CD4-positive, alpha-beta T cell (primary cell): Measurements from ENCODE around the gene JDP2. TPM values are rescaled to one million over a fixed set of nuclear protein-coding genes. Genes with fewer than 3 reads are reported as not detected.

Experiments used
- ATAC-seq: fragments of 200-7000 bp; cut with Tn5 transposase; one replicate; pipeline ENCODE4 v1.10.0; 2022; ENCODE audit warnings: mild to moderate bottlenecking; ENCODE audit not compliant: poor library complexity
- CTCF ChIA-PET: fragments of 350-600 bp; sonication (Branson Sonifier 250); formaldehyde crosslinking; loops from one replicate; lab custom pipeline; 2021; ENCODE audit warnings: antibody characterized with exemption, inconsistent platforms; lab: Charles Lee
- POLR2A ChIA-PET: fragments of 350-600 bp; sonication (Branson Sonifier 250); formaldehyde crosslinking; loops from one replicate; lab custom pipeline; 2021; ENCODE audit warnings: antibody characterized with exemption, inconsistent platforms; lab: Charles Lee
- DNase-seq, 14 experiments: peaks; one replicate each; pipeline ENCODE4 v3.0.0-alpha.2; 2013 to 2020; ENCODE audit warnings: mixed read lengths in 2 of 14
- H3K27ac ChIP-seq, 2 donors: one replicate each; pipeline versions ENCODE4 v1.5.1 to v1.7.0; 2013; ENCODE audit warnings: low read length in 2 of 2, low read depth in 1 of 2, mild to moderate bottlenecking in 1 of 2
- H3K27me3 ChIP-seq, 2 experiments: 1 replicate in 1 of 2; 2 replicates in 1 of 2; pipeline versions ENCODE4 v1.6.1 to v1.7.0; 2013; ENCODE audit warnings: low read length in 2 of 2, control low read depth in 1 of 2, mild to moderate bottlenecking in 1 of 2, moderate library complexity in 1 of 2; ENCODE audit not compliant: insufficient read depth in 2 of 2, control insufficient read depth in 1 of 2
- H3K36me3 ChIP-seq: one replicate; pipeline ENCODE4 v1.6.1; 2013; ENCODE audit warnings: low read length, control low read depth; ENCODE audit not compliant: insufficient read depth
- H3K4me1 ChIP-seq: one replicate; pipeline ENCODE4 v1.6.1; 2013; ENCODE audit warnings: low read length, control low read depth; ENCODE audit not compliant: insufficient read depth
- H3K4me3 ChIP-seq: one replicate; pipeline ENCODE4 v1.5.1; 2013; ENCODE audit warnings: mild to moderate bottlenecking, low read length, moderate library complexity
- H3K9me3 ChIP-seq, 2 experiments: 1 replicate in 1 of 2; 2 replicates in 1 of 2; pipeline versions ENCODE4 v1.6.1 to v1.7.0; 2013; ENCODE audit warnings: low read length in 2 of 2, mild to moderate bottlenecking in 2 of 2, control low read depth in 1 of 2, moderate library complexity in 1 of 2; ENCODE audit not compliant: control insufficient read depth in 1 of 2, insufficient read depth in 1 of 2
- H3K27ac Mint-ChIP-seq: one replicate; pipeline ENCODE4 v1.8.0; 2020; ENCODE audit warnings: mixed read lengths
- H3K27me3 Mint-ChIP-seq: one replicate; pipeline ENCODE4 v1.8.0; 2021; ENCODE audit warnings: mixed read lengths
- H3K36me3 Mint-ChIP-seq: one replicate; pipeline ENCODE4 v1.8.0; 2021; ENCODE audit warnings: low read depth, mixed read lengths
- H3K4me1 Mint-ChIP-seq: one replicate; pipeline ENCODE4 v1.8.0; 2021; ENCODE audit warnings: low read depth, mixed read lengths
- H3K4me3 Mint-ChIP-seq: one replicate; pipeline ENCODE4 v1.8.0; 2020; ENCODE audit warnings: mild to moderate bottlenecking, mixed read lengths
- H3K9me3 Mint-ChIP-seq: one replicate; pipeline ENCODE4 v1.8.0; 2020; ENCODE audit warnings: mixed read lengths
- intact Hi-C, 2 experiments: fragments of 100-400 bp; cut with DNase I in 1 of 2; cut with micrococcal nuclease in 1 of 2; formaldehyde crosslinking; loops; one replicate each; pipeline versions ENCODE4 v1.15.1 to v1.9.0; 2023 to 2025; cut with DNase I, micrococcal nuclease
- total RNA-seq, 174 experiments: library from RNA in 2 of 174; stranded (reverse) in 2 of 174; gene quantifications; one replicate each; pipeline ENCODE4 v1.2.3 and lab custom pipeline; 2021 to 2026
- TF ChIP-seq, protein P1 (sequence below): fragments of 200-600 bp; IDR thresholded peaks from one replicate; pipeline ENCODE4 v1.8.0; 2022; ENCODE audit warnings: antibody characterized with exemption, mild to moderate bottlenecking

Gene JDP2
- total RNA-seq, 2 experiments from 2014 or later: 1.1 to 1.2 TPM

DNA sequence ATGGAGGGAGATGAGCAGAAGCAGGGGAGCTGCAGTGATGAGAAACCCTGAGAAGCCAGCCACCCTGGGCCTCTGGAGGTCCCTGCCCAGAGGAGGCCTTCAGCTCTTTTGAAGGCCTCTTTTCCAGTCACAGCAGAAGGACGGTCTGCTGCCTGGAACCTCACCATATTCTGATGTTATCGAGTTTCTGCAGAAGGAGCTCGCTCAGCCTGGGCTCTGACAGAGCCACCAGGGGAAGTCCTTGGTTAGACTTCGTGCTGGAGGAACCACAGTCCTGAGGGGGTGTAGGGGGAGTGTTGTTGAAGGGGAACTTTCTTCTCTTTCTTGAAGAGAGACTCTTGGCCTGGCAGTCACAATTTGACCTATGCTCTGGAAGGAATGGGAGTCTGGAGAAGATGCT lies 69.4 kb downstream of the JDP2 start:
- H3K27ac ChIP-seq: no peak overlapping the region
- TF ChIP-seq, protein P1, sequence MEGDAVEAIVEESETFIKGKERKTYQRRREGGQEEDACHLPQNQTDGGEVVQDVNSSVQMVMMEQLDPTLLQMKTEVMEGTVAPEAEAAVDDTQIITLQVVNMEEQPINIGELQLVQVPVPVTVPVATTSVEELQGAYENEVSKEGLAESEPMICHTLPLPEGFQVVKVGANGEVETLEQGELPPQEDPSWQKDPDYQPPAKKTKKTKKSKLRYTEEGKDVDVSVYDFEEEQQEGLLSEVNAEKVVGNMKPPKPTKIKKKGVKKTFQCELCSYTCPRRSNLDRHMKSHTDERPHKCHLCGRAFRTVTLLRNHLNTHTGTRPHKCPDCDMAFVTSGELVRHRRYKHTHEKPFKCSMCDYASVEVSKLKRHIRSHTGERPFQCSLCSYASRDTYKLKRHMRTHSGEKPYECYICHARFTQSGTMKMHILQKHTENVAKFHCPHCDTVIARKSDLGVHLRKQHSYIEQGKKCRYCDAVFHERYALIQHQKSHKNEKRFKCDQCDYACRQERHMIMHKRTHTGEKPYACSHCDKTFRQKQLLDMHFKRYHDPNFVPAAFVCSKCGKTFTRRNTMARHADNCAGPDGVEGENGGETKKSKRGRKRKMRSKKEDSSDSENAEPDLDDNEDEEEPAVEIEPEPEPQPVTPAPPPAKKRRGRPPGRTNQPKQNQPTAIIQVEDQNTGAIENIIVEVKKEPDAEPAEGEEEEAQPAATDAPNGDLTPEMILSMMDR: no peak

DNA sequence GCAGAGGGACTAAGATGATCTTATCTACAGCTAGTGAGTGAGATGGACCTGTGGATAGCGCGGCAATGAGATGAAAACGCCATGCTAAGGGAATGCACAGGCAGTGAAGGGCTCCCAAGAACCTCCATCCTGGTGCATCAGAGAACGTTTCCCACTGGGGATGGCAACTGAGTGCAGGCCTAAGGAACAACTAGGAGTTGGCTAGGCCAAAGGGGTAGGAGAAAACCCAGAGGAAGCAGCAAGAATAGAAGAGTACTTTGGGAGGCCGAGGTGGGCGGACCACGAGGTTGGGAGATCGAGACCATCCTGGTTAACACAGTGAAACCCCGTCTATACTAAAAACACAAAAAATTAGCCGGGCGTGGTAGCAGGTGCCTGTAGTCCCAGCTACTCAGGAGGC lies 69.9 kb downstream of the JDP2 start:
- DNase-seq: no peak
- no peak overlapping the region for H3K27ac Mint-ChIP-seq
- CTCF ChIA-PET: no interaction called here
- Histone ChIP-seq H3K27ac (no peak overlapping the region), H3K27me3 (no peaks in the 10 kb centered on the region), H3K4me3 (no peak overlapping the region), H3K4me1 (no peaks in the 10 kb centered on the region), H3K36me3 (no peaks in the 10 kb centered on the region), H3K9me3 (no peaks in the 10 kb centered on the region)
- TF ChIP-seq, protein P1: no peak
- no peak for ATAC-seq
- H3K4me1 Mint-ChIP-seq: peaks cover 11% of the 10 kb centered on the region
- H3K27me3 Mint-ChIP-seq: no peaks in the 10 kb centered on the region
- H3K36me3 Mint-ChIP-seq: no peaks in the 10 kb centered on the region
- intact Hi-C loops: no loop called here
- H3K4me3 Mint-ChIP-seq: no peak overlapping the region
- POLR2A ChIA-PET: no interaction called here
- no peaks in the 10 kb centered on the region for H3K9me3 Mint-ChIP-seq

More for the DNA sequence above, 69.4 kb downstream of the JDP2 start:
- no peaks in the 10 kb centered on the region for H3K27me3 Mint-ChIP-seq
- ChIA-PET CTCF (no interaction called here), POLR2A (interaction anchor here (1.0 to 1.2 kb wide), 2 partner anchors 22 to 160 kb away, joined by 3 to 4 read pairs; no protein-coding TSS in a partner anchor)
- DNase-seq (peak in 2 of 14 experiments; percentile 20 to 41), ATAC-seq (no peak)
- H3K4me1 Mint-ChIP-seq: peaks cover 11% of the 10 kb centered on the region
- H3K4me3 Mint-ChIP-seq: no peak overlapping the region
- intact Hi-C loops: no loop called here
- Histone ChIP-seq H3K4me1 (no peaks in the 10 kb centered on the region), H3K27me3 (no peaks in the 10 kb centered on the region), H3K9me3 (no peaks in the 10 kb centered on the region), H3K36me3 (no peaks in the 10 kb centered on the region), H3K4me3 (no peak overlapping the region)
- no peaks in the 10 kb centered on the region for H3K9me3 Mint-ChIP-seq
- H3K27ac Mint-ChIP-seq: no peak overlapping the region
- H3K36me3 Mint-ChIP-seq: no peaks in the 10 kb centered on the region

DNA sequence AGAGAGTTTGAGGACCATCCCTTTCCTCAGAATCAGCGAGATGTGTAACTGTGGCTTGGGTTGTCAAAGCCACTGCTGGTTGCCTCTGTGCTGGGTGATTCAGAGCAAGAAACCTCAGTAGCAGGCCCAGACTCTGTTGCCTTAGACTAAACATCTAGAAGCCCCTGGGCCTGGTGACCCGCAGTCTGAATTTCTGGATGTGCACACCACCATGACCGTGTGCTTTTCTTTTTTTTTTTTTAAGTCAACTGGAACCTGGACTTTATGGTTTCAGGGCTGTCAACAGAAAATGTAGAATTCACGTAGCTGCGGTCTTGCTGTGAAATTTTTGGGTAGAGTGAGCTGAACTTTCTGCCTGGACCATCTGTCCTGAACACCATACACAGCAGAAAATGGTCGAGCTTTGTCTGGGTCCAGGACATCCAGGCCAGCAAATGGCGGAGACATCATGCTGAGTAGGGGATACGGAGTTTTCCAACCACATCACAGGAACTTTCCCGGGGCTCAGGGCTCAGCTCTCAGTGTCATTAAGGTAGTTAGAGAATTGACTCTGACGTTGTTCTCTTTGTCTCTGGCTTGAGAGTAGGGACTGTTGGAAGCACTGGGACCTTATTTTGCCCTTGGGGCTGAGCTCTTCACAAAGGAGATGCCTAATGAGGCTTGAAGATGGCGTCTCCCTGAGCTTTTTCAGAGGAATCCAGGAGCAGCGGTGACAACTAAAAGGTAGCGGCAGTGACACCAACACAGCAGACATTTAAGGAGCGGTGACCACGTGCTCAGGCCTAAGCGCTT lies 71.5 kb downstream of the JDP2 start:
- H3K9me3 Mint-ChIP-seq: no peaks in the 10 kb centered on the region
- DNase-seq: no peak
- H3K9me3 ChIP-seq: no peaks in the 10 kb centered on the region
- TF ChIP-seq, protein P1: no peak
- H3K36me3 ChIP-seq: no peaks in the 10 kb centered on the region
- H3K4me1 Mint-ChIP-seq: peaks cover 11% of the 10 kb centered on the region
- H3K4me1 ChIP-seq: no peaks in the 10 kb centered on the region
- ChIA-PET POLR2A (no interaction called here), CTCF (no interaction called here)
- intact Hi-C loops: no loop called here
- no peaks in the 10 kb centered on the region for H3K27me3 Mint-ChIP-seq
- no peak overlapping the region for H3K4me3 ChIP-seq
- H3K27ac Mint-ChIP-seq: no peak overlapping the region
- no peaks in the 10 kb centered on the region for H3K27me3 ChIP-seq
- H3K4me3 Mint-ChIP-seq: no peak overlapping the region
- no peak overlapping the region for H3K27ac ChIP-seq
- ATAC-seq: no peak
- H3K36me3 Mint-ChIP-seq: no peaks in the 10 kb centered on the region
